OCI-LY7 (cell line): ENCODE results near the gene DCC.

Source experiments
- EZH2phosphoT487 ChIP-seq: fragments of 200-600 bp; sonication (generic); IDR thresholded peaks from 2 replicates; pipeline ENCODE4 v1.6.1; 2018; ENCODE audit warnings: low read depth, borderline replicate concordance, mild to moderate bottlenecking, mixed run types, antibody characterized with exemption, low read length, moderate library complexity, mixed read lengths
- TF ChIP-seq, protein P1 (sequence below): fragments of 200-600 bp; sonication (generic); conservative IDR thresholded peaks from 2 replicates; pipeline ENCODE4 v1.5.1; 2014; ENCODE audit warnings: mild to moderate bottlenecking, antibody characterized with exemption, low read length, moderate library complexity, mixed read lengths

DNA sequence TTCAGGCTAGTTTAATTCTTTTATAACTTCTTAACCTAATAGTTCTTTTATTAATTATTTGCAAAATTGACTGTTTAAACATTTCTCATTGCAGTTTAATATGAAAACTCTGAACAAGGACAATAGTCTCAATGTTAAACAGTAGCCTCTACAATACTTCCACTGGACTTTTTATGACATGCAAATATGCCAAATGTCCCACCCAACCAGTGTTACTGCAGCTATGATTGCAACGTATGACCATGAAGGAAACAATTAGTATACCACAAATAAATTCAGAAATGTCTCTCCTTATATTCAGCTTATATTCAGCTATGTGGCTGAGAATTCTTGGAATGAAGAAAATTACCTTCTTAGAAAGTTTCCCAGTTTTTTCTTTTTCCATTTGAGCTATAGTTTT, 688.6 kb downstream of the DCC start:
- TF ChIP-seq EZH2phosphoT487 = no peak
- TF ChIP-seq, protein P1, sequence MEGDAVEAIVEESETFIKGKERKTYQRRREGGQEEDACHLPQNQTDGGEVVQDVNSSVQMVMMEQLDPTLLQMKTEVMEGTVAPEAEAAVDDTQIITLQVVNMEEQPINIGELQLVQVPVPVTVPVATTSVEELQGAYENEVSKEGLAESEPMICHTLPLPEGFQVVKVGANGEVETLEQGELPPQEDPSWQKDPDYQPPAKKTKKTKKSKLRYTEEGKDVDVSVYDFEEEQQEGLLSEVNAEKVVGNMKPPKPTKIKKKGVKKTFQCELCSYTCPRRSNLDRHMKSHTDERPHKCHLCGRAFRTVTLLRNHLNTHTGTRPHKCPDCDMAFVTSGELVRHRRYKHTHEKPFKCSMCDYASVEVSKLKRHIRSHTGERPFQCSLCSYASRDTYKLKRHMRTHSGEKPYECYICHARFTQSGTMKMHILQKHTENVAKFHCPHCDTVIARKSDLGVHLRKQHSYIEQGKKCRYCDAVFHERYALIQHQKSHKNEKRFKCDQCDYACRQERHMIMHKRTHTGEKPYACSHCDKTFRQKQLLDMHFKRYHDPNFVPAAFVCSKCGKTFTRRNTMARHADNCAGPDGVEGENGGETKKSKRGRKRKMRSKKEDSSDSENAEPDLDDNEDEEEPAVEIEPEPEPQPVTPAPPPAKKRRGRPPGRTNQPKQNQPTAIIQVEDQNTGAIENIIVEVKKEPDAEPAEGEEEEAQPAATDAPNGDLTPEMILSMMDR = no peak
